ENCODE data around the gene RYR3. TPM values are rescaled to one million over a fixed set of nuclear protein-coding genes. Genes with fewer than 3 reads are reported as not detected.

Gene RYR3
- total and polyA plus RNA-seq, 10 of the 15 experiments (the other 5 are each of a cell fraction or from before 2014, with no cell fraction given), result under 0.01 to 0.44 (median 0.16) TPM; not detected in 5

GRCh38 chr15:33458421-33458820, 147.7 kb downstream of the RYR3 start (continued):
- TF ChIP-seq CUX1 (IDR thresholded peaks at IDR 0.05; ENCODE audit: insufficient replicate concordance, low read depth, low read length), result no peak
- no peak for TF ChIP-seq NFYA (IDR thresholded peaks at IDR 0.05; ENCODE audit: borderline replicate concordance, low read depth, low read length)

GRCh38 chr15:33460166-33460805, 149.5 kb downstream of the RYR3 start:
- WGBS (ENCODE audit: insufficient coverage, insufficient replicate concordance, low lambda C conversion rate, missing lambda C conversion rate), result 41% methylated on average over 6 of the region's 6 CpGs
- H2AFZ ChIP-seq (ENCODE audit: control insufficient read depth, low read depth, low read length), result no peak overlapping the region
- H3K4me3 ChIP-seq, result no peak overlapping the region
- RAD21 ChIA-PET (ENCODE audit: unreplicated experiment), result no interaction called here
- CTCF ChIA-PET, result interaction anchor here (0.8 to 1.0 kb wide), 2 partner anchors 168 to 195 kb away, joined by 3 read pairs; no protein-coding TSS in a partner anchor
- no peaks in the 10 kb centered on the region for H3K4me1 ChIP-seq (ENCODE audit: control insufficient read depth, insufficient read depth, low read length)
- SMC1A ChIA-PET (ENCODE audit: uncharacterized antibody, unreplicated experiment), result no interaction called here
- no peaks in the 10 kb centered on the region for H3K9me3 ChIP-seq (replicated peaks; ENCODE audit: control insufficient read depth, insufficient read depth, low read length)
- DNase-seq (ENCODE audit: low read depth, low spot score) (no peak), ATAC-seq (no peak), FAIRE-seq (no peak)
- H3K9ac ChIP-seq (ENCODE audit: control insufficient read depth, insufficient read depth, low read length), result no peak overlapping the region
- no peak overlapping the region for H3K4me2 ChIP-seq (ENCODE audit: control insufficient read depth, insufficient read depth)
- H4K20me1 ChIP-seq (ENCODE audit: control insufficient read depth, insufficient read depth), result no peaks in the 10 kb centered on the region
- no TSS peak for BruUV-seq (replicated peaks)
- POLR2A ChIA-PET, result no interaction called here
- in situ Hi-C loops (cut with MboI), result no loop called here
- intact Hi-C loops (cut with micrococcal nuclease; ENCODE audit: unreplicated experiment), result no loop called here
- TF ChIP-seq ZBTB33 (IDR thresholded peaks at IDR 0.05) (no peak), SKIL (IDR thresholded peaks at IDR 0.05; ENCODE audit: low read depth, poor library complexity, severe bottlenecking) (no peak), KDM1A (IDR thresholded peaks at IDR 0.05; ENCODE audit: borderline replicate concordance) (no peak), EGR1 (IDR thresholded peaks at IDR 0.05; ENCODE audit: borderline replicate concordance in 1 of 2, low read depth in 2 of 2, low read length in 2 of 2) (no peak), RCOR1 (conservative IDR thresholded peaks at IDR 0.05; ENCODE audit: low read depth, low read length) (no peak), SIN3A (IDR thresholded peaks at IDR 0.05; ENCODE audit: low read depth, low read length) (no peak)
- H3K27ac ChIP-seq (ENCODE audit: control insufficient read depth, insufficient read depth), result no peak overlapping the region
- no peaks in the 10 kb centered on the region for H3K36me3 ChIP-seq (ENCODE audit: control insufficient read depth in 2 of 2, insufficient read depth in 2 of 2, low read length in 1 of 2)
- H3K79me2 ChIP-seq (ENCODE audit: control insufficient read depth, insufficient read depth, low read length), result no peaks in the 10 kb centered on the region
- H3K27me3 ChIP-seq (replicated peaks in 1 of 2; ENCODE audit: control insufficient read depth in 2 of 2, insufficient read depth in 2 of 2, low read length in 1 of 2), result no peaks in the 10 kb centered on the region
